Measurements from ENCODE around the gene LRRC40.

DNA sequence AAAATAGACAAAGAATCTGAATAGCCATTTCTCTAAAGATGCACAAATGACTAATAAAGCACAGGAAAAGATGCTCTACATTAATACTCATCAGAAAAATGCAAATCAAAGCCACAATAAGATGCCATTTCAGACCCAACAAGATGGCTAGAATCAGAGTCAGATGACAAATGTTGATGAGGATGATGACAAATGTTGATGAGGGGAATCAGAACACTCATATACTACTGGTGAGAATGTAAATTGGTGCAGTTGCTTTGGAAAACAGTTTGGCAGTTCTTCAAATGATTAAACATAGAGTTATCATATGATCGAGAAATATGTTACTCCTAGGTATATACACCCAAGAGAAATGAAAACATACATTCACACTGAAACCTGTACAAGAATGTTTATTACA is 33.9 kb downstream of the LRRC40 start:
- TF ChIP-seq, protein P1, sequence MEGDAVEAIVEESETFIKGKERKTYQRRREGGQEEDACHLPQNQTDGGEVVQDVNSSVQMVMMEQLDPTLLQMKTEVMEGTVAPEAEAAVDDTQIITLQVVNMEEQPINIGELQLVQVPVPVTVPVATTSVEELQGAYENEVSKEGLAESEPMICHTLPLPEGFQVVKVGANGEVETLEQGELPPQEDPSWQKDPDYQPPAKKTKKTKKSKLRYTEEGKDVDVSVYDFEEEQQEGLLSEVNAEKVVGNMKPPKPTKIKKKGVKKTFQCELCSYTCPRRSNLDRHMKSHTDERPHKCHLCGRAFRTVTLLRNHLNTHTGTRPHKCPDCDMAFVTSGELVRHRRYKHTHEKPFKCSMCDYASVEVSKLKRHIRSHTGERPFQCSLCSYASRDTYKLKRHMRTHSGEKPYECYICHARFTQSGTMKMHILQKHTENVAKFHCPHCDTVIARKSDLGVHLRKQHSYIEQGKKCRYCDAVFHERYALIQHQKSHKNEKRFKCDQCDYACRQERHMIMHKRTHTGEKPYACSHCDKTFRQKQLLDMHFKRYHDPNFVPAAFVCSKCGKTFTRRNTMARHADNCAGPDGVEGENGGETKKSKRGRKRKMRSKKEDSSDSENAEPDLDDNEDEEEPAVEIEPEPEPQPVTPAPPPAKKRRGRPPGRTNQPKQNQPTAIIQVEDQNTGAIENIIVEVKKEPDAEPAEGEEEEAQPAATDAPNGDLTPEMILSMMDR (conservative IDR thresholded peaks at IDR 0.05) = no peak
- no peak for TF ChIP-seq ZFX (IDR thresholded peaks at IDR 0.05)
